ENCODE results near the gene SUMO3.

SUMO3 gene

DNA sequence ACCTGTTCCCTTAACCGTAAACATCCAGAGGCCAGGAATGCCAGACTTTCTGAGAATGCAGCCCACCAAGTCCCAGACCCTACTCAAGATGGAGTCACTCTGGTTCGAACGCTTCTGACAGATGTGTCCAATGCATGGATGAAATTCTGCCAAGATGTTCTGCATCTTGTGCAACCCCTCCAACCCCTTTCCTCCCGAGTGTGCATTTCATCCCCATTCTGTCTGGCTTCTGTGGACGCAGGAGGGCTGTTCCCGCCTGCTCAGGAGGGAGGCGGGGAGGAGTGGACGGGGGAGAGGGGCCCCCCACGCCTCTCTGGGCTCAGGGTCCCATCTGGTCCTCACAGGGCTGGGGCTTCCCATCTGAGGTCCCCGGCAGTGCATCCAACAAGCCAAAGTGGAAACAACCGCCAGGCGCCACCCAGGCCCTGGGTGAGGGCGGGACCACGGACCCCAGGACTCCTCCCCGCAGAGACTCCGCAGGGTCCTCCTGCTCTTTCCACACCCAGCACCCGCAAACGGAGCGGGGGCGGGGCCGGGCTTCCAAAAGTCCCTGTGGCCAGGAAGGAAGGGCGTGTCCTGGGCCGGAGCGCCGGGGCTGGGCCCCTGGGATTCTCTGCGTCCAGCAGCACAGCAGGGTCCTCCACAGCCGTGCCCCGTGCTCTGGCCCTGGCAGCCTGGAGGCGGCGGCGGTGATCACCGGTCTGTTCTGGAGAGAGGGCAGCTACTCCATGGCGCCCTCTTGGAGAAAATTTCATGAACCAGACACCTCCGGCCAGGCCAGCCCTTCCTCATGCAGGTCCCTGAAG, 27.8 kb upstream of the SUMO3 start:
- no peaks in the 10 kb centered on the region for H3K4me1 ChIP-seq (ENCODE audit: low read length)
- no peak overlapping the region for H3K9ac ChIP-seq (ENCODE audit: low read length)
- no peak overlapping the region for H2AFZ ChIP-seq (ENCODE audit: low read depth, low read length)
- no peaks in the 10 kb centered on the region for H3K79me2 ChIP-seq (ENCODE audit: low read length)
- H3K27me3 ChIP-seq (ENCODE audit: low read depth, low read length): no peaks in the 10 kb centered on the region; the same call in 1 of the 2 replicates
- no peaks in the 10 kb centered on the region for H4K20me1 ChIP-seq (ENCODE audit: insufficient read depth, low read length)
- no peak overlapping the region for H3K27ac ChIP-seq (ENCODE audit: low read length)
- H3K36me3 ChIP-seq (replicated peaks; ENCODE audit: low read depth, low read length): no peaks in the 10 kb centered on the region
- no peak for TF ChIP-seq EZH2phosphoT487 (IDR thresholded peaks at IDR 0.05; ENCODE audit: low read depth)
- TF ChIP-seq, protein P1, sequence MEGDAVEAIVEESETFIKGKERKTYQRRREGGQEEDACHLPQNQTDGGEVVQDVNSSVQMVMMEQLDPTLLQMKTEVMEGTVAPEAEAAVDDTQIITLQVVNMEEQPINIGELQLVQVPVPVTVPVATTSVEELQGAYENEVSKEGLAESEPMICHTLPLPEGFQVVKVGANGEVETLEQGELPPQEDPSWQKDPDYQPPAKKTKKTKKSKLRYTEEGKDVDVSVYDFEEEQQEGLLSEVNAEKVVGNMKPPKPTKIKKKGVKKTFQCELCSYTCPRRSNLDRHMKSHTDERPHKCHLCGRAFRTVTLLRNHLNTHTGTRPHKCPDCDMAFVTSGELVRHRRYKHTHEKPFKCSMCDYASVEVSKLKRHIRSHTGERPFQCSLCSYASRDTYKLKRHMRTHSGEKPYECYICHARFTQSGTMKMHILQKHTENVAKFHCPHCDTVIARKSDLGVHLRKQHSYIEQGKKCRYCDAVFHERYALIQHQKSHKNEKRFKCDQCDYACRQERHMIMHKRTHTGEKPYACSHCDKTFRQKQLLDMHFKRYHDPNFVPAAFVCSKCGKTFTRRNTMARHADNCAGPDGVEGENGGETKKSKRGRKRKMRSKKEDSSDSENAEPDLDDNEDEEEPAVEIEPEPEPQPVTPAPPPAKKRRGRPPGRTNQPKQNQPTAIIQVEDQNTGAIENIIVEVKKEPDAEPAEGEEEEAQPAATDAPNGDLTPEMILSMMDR (IDR thresholded peaks at IDR 0.05; ENCODE audit: low read depth, low read length): peak; percentile 38
- H3K9me3 ChIP-seq (ENCODE audit: insufficient read depth, low read length): no peaks in the 10 kb centered on the region
- peak overlapping the region; percentile 56 for H3K4me3 ChIP-seq (ENCODE audit: low read length)
- H3K4me2 ChIP-seq (ENCODE audit: low read length): peak overlapping the region; percentile 62

DNA sequence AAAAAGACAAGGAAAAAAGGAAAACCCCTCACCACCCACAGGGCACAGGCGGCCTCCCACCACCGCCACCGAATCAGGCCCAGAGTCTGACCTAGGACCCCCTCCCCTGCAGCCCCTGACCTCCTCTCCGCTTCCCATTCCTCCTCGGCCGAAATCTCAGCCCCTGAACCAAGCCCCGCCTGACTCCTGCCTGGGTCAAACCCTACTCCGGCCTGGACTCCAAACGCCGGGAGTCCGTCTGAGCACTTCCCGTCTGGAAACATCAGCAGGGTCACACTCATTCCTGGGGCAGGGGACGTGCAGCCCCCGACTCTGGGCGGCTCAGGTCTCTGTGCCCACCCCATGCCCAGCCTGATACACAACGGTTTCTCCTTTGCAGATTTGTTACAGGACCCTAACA, 26.4 kb upstream of the SUMO3 start:
- Histone ChIP-seq H3K4me3 (ENCODE audit: low read length) (no peak overlapping the region), H3K9ac (ENCODE audit: low read length) (no peak overlapping the region), H3K4me1 (ENCODE audit: low read length) (no peaks in the 10 kb centered on the region), H3K27me3 (ENCODE audit: low read depth, low read length) (no peaks in the 10 kb centered on the region; the same call in 1 of the 2 replicates), H3K9me3 (ENCODE audit: insufficient read depth, low read length) (no peaks in the 10 kb centered on the region), H4K20me1 (ENCODE audit: insufficient read depth, low read length) (no peaks in the 10 kb centered on the region), H2AFZ (ENCODE audit: low read depth, low read length) (no peak overlapping the region), H3K36me3 (replicated peaks; ENCODE audit: low read depth, low read length) (no peaks in the 10 kb centered on the region), H3K27ac (ENCODE audit: low read length) (no peak overlapping the region), H3K4me2 (ENCODE audit: low read length) (no peak overlapping the region), H3K79me2 (ENCODE audit: low read length) (no peaks in the 10 kb centered on the region)
- TF ChIP-seq, protein P1 (IDR thresholded peaks at IDR 0.05; ENCODE audit: low read depth, low read length): no peak
- TF ChIP-seq EZH2phosphoT487 (IDR thresholded peaks at IDR 0.05; ENCODE audit: low read depth): no peak

DNA sequence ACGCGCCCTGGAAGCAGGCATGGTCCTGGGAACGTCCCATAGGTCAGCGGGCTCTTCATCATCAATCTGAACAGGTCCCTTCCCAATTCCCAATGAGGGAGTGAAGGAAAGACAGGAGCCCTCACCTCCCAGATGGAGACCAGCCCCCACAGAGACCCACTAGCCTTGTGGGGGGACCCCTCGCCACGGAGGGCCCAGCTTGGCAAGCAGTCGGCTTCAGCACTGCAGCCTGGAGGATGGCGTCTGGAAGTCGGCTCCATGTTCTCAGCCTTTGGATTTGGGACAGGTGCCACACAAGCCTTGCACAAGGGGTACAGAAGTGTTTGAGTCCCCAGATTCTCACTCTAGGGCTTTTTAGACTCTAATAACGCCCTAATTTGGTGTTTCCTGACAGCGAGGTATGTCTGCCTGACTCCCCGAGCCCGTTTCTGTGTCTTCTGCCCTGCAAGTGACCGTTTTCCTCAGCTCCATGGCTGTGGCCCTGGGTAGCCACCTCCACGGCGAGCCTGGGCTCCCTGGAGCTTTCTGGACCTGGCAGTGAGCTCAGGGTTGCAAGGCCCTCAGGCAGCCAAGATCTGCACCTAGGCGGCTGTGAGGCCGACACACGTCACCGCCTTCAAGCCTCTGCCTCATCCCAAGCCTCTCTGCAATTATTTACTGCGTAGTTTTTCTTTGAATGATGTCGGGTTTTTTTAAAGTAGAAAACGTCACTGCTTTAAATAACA, 25.0 kb upstream of the SUMO3 start:
- H2AFZ ChIP-seq (ENCODE audit: low read depth, low read length): no peak overlapping the region
- TF ChIP-seq, protein P1 (IDR thresholded peaks at IDR 0.05; ENCODE audit: low read depth, low read length): no peak
- TF ChIP-seq EZH2phosphoT487 (IDR thresholded peaks at IDR 0.05; ENCODE audit: low read depth): no peak

DNA sequence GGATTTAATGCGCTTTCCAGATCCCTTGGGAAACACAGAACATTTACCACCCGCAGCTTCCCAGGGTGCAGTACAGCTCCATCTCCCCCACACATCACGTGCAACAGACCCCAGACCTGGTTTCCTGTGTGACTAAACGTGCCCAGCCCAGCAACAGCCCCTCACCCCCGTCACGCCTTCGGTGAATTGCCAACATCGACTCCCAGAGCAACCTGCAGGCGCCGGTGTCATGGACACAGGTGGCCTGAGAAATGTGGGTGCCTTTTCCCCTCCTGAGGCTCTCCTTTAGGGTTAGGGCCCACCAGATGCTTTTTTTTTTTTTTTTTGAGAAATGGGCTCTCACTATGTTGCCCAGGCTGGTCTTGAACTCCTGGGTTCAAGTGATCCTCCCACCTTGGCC, 24.2 kb upstream of the SUMO3 start:
- no peaks in the 10 kb centered on the region for H3K4me1 ChIP-seq (ENCODE audit: low read length)
- H3K4me2 ChIP-seq (ENCODE audit: low read length): no peak overlapping the region

More for the DNA sequence above, 25.0 kb upstream of the SUMO3 start:
- Histone ChIP-seq H3K27ac (ENCODE audit: low read length) (no peak overlapping the region), H3K27me3 (ENCODE audit: low read depth, low read length) (no peaks in the 10 kb centered on the region; the same call in 1 of the 2 replicates), H3K9me3 (ENCODE audit: insufficient read depth, low read length) (no peaks in the 10 kb centered on the region), H3K4me1 (ENCODE audit: low read length) (no peaks in the 10 kb centered on the region), H3K9ac (ENCODE audit: low read length) (no peak overlapping the region), H3K36me3 (replicated peaks; ENCODE audit: low read depth, low read length) (no peaks in the 10 kb centered on the region), H4K20me1 (ENCODE audit: insufficient read depth, low read length) (no peaks in the 10 kb centered on the region), H3K4me3 (ENCODE audit: low read length) (no peak overlapping the region), H3K4me2 (ENCODE audit: low read length) (no peak overlapping the region), H3K79me2 (ENCODE audit: low read length) (no peaks in the 10 kb centered on the region)

More for the DNA sequence above, 24.2 kb upstream of the SUMO3 start:
- Histone ChIP-seq H3K4me3 (ENCODE audit: low read length) (no peak overlapping the region), H2AFZ (ENCODE audit: low read depth, low read length) (no peak overlapping the region), H3K9me3 (ENCODE audit: insufficient read depth, low read length) (no peaks in the 10 kb centered on the region), H3K79me2 (ENCODE audit: low read length) (no peaks in the 10 kb centered on the region), H3K9ac (ENCODE audit: low read length) (no peak overlapping the region), H3K27me3 (ENCODE audit: low read depth, low read length) (no peaks in the 10 kb centered on the region; the same call in 1 of the 2 replicates), H3K27ac (ENCODE audit: low read length) (no peak overlapping the region), H3K36me3 (replicated peaks; ENCODE audit: low read depth, low read length) (no peaks in the 10 kb centered on the region), H4K20me1 (ENCODE audit: insufficient read depth, low read length) (no peaks in the 10 kb centered on the region)
- TF ChIP-seq, protein P1 (IDR thresholded peaks at IDR 0.05; ENCODE audit: low read depth, low read length): no peak
- TF ChIP-seq EZH2phosphoT487 (IDR thresholded peaks at IDR 0.05; ENCODE audit: low read depth): no peak

Measured in OCI-LY3 (cell line).